Measurements from ENCODE around the gene TUFM. TPM values are rescaled to one million over a fixed set of nuclear protein-coding genes. Genes with fewer than 3 reads are reported as not detected.
"Not testable (repeated sequence)": the region's sequence is repeated elsewhere in the genome, so short reads cannot be mapped to it uniquely, and the experiment has no call there.

The TUFM gene
- total RNA-seq, 1 donor from 2014 or later = 74.0 TPM

GRCh38 chr16:28873543-28874201, 27.5 kb upstream of the TUFM start:
- no peaks in the 10 kb centered on the region for H3K36me3 ChIP-seq
- peaks cover 3% of the 10 kb centered on the region for H3K79me2 ChIP-seq (ENCODE audit: low read depth)
- DNase-seq (ENCODE audit: low spot score) = peak; percentile 46
- H3K27me3 ChIP-seq = no peaks in the 10 kb centered on the region
- Mint-ChIP-seq H3K36me3 (peaks cover 12% of the 10 kb centered on the region), H3K4me3 (no peak overlapping the region), H3K4me1 (peaks cover 16% of the 10 kb centered on the region), H3K27me3 (ENCODE audit: insufficient read depth, low read depth) (peaks cover 2% of the 10 kb centered on the region), H3K27ac (no peak overlapping the region), H3K9me3 (no peaks in the 10 kb centered on the region)
- no peaks in the 10 kb centered on the region for H3K9me3 ChIP-seq (ENCODE audit: low read depth)
- TF ChIP-seq EZH2 (IDR thresholded peaks at IDR 0.05) (no peak), EZH2phosphoT487 (IDR thresholded peaks at IDR 0.05) (no peak), CTCF (IDR thresholded peaks at IDR 0.05) (peak; percentile 63)
- H3K27ac ChIP-seq = no peak overlapping the region
- H3K4me3 ChIP-seq = no peak overlapping the region
- peaks cover 21% of the 10 kb centered on the region for H3F3A ChIP-seq (ENCODE audit: low read depth)
- H2AFZ ChIP-seq (replicated peaks) = no peak overlapping the region
- peaks cover 8% of the 10 kb centered on the region for H4K20me1 ChIP-seq (ENCODE audit: low read depth)
- peaks cover 5% of the 10 kb centered on the region for H3K4me1 ChIP-seq
- no peak overlapping the region for H3K9ac ChIP-seq
- H3K4me2 ChIP-seq = no peak overlapping the region

- Histone ChIP-seq H3K4me3 (no peak overlapping the region), H3K9me3 (ENCODE audit: low read depth) (no peaks in the 10 kb centered on the region), H3K4me2 (no peak overlapping the region), H3F3A (ENCODE audit: low read depth) (peaks cover 21% of the 10 kb centered on the region), H3K4me1 (no peaks in the 10 kb centered on the region), H4K20me1 (ENCODE audit: low read depth) (peaks cover 8% of the 10 kb centered on the region), H3K36me3 (no peaks in the 10 kb centered on the region), H3K79me2 (ENCODE audit: low read depth) (no peaks in the 10 kb centered on the region), H2AFZ (replicated peaks) (no peak overlapping the region), H3K27me3 (no peaks in the 10 kb centered on the region), H3K27ac (no peak overlapping the region), H3K9ac (no peak overlapping the region)
- peaks cover 12% of the 10 kb centered on the region for H3K36me3 Mint-ChIP-seq
- no peak overlapping the region for H3K4me3 Mint-ChIP-seq
- H3K9me3 Mint-ChIP-seq = no peaks in the 10 kb centered on the region
- TF ChIP-seq EZH2phosphoT487 (IDR thresholded peaks at IDR 0.05) (no peak), EZH2 (IDR thresholded peaks at IDR 0.05) (no peak), CTCF (IDR thresholded peaks at IDR 0.05) (no peak)
- no peak overlapping the region for H3K27ac Mint-ChIP-seq
- no peak for DNase-seq (ENCODE audit: low spot score)
- H3K4me1 Mint-ChIP-seq = peaks cover 11% of the 10 kb centered on the region
- peaks cover 2% of the 10 kb centered on the region for H3K27me3 Mint-ChIP-seq (ENCODE audit: insufficient read depth, low read depth)
Observed at GRCh38 chr16:28872952-28873351, 26.8 kb upstream of the TUFM start.

GRCh38 chr16:28869201-28869600, 23.1 kb upstream of the TUFM start:
- Histone ChIP-seq H3K27ac (no peak overlapping the region), H3K36me3 (no peaks in the 10 kb centered on the region)
- H3K36me3 Mint-ChIP-seq = peaks cover 17% of the 10 kb centered on the region

GRCh38 chr16:28867646-28868045, 21.5 kb upstream of the TUFM start:
- H3K27ac ChIP-seq; H3F3A ChIP-seq (ENCODE audit: low read depth); H3K27me3 Mint-ChIP-seq (ENCODE audit: insufficient read depth, low read depth); H3K4me3 ChIP-seq; H3K9me3 ChIP-seq (ENCODE audit: low read depth); H3K9ac ChIP-seq; H3K4me1 ChIP-seq; H3K36me3 ChIP-seq; H3K27me3 ChIP-seq; DNase-seq (ENCODE audit: low spot score); H3K9me3 Mint-ChIP-seq; H4K20me1 ChIP-seq (ENCODE audit: low read depth); H3K4me2 ChIP-seq; H3K4me3 Mint-ChIP-seq; H3K27ac Mint-ChIP-seq; H2AFZ ChIP-seq (replicated peaks): not testable (repeated sequence)
- Mint-ChIP-seq H3K4me1 (peaks cover 17% of the 10 kb centered on the region), H3K36me3 (peaks cover 17% of the 10 kb centered on the region)
- peaks cover 30% of the 10 kb centered on the region for H3K79me2 ChIP-seq (ENCODE audit: low read depth)

More at GRCh38 chr16:28869201-28869600, 23.1 kb upstream of the TUFM start:
- Mint-ChIP-seq H3K27me3 (ENCODE audit: insufficient read depth, low read depth) (no peaks in the 10 kb centered on the region), H3K9me3 (no peaks in the 10 kb centered on the region), H3K4me3 (no peak overlapping the region), H3K4me1 (peaks cover 15% of the 10 kb centered on the region), H3K27ac (no peak overlapping the region)
- H3F3A ChIP-seq (ENCODE audit: low read depth) = no peaks in the 10 kb centered on the region
- H2AFZ ChIP-seq (replicated peaks) = no peak overlapping the region
- DNase-seq (ENCODE audit: low spot score) = no peak
- H3K79me2 ChIP-seq (ENCODE audit: low read depth) = peaks cover 22% of the 10 kb centered on the region
- H3K9ac ChIP-seq = no peak overlapping the region
- no peak overlapping the region for H3K4me3 ChIP-seq
- no peaks in the 10 kb centered on the region for H3K27me3 ChIP-seq
- H3K4me2 ChIP-seq = no peak overlapping the region
- H3K4me1 ChIP-seq = no peaks in the 10 kb centered on the region
- no peak for TF ChIP-seq EZH2 (IDR thresholded peaks at IDR 0.05)
- TF ChIP-seq EZH2phosphoT487 (IDR thresholded peaks at IDR 0.05) = no peak
- TF ChIP-seq CTCF (IDR thresholded peaks at IDR 0.05) = no peak
- H4K20me1 ChIP-seq (ENCODE audit: low read depth) = peaks cover 9% of the 10 kb centered on the region
- H3K9me3 ChIP-seq (ENCODE audit: low read depth) = no peaks in the 10 kb centered on the region
